Panc1 (cell line): ENCODE measurements around the gene LMCD1.

ENCODE experiments used
- POLR2AphosphoS5 ChIP-seq: IDR thresholded peaks from 2 replicates; pipeline ENCODE4 v1.6.1; 2012; ENCODE audit warnings: mild to moderate bottlenecking, low read depth, low read length, moderate library complexity
- SIN3A ChIP-seq: IDR thresholded peaks from 2 replicates; pipeline ENCODE4 v1.6.1; 2012; ENCODE audit warnings: low read depth, mild to moderate bottlenecking, low read length, moderate library complexity, borderline replicate concordance; ENCODE audit not compliant: insufficient read depth
- TCF7L2 ChIP-seq: IDR thresholded peaks from 2 replicates; pipeline ENCODE4 v1.6.1; 2011; ENCODE audit warnings: mild to moderate bottlenecking, low read depth, low read length, inconsistent platforms
- TF ChIP-seq, protein P1 (sequence below): fragments of 450-650 bp; IDR thresholded peaks from 2 replicates; pipeline ENCODE4 v1.5.1; 2017; ENCODE audit warnings: mild to moderate bottlenecking
- TF ChIP-seq, protein P2 (sequence below), 2 experiments: IDR thresholded peaks; 2 replicates each; pipeline ENCODE4 v1.6.1; 2011 to 2012; ENCODE audit warnings: low read depth in 2 of 2, control low read depth in 1 of 2, low read length in 1 of 2, mild to moderate bottlenecking in 1 of 2, moderate library complexity in 1 of 2; ENCODE audit not compliant: insufficient read depth in 1 of 2

DNA sequence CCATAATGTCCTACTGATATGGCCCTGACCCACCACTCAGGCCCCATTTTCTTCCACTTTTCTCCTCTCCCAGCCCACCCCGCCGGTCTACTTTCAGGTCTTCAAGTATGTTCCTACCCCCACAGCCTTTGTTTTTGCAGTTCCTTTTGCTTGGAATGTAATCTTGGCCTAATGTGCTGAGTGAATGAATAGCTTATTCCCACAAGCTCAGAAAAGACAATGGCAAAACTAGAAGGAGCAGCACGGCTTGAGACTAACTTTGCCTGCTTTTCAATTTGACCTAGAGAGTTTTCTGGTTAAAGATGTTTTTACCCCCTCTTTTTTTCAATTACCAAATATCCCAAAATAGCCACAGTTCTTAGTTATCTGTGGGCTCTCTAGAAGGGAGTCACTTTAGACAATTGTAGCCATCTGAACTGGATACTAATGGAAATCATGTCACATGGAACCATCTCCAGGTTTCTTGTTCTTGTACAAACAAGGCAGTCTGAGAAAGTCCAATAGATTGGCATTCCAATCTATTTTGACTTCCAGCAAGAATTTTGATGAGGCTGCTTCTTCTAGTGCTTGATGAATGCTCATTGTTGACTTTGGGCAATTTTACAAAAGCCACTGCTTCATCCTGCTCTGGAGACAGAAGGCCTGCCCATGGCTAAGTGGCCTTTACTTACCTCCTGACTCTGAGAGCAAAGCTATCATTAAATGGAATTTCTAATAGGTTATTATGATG is 16.3 kb upstream of the LMCD1 start:
- TF ChIP-seq, protein P1, sequence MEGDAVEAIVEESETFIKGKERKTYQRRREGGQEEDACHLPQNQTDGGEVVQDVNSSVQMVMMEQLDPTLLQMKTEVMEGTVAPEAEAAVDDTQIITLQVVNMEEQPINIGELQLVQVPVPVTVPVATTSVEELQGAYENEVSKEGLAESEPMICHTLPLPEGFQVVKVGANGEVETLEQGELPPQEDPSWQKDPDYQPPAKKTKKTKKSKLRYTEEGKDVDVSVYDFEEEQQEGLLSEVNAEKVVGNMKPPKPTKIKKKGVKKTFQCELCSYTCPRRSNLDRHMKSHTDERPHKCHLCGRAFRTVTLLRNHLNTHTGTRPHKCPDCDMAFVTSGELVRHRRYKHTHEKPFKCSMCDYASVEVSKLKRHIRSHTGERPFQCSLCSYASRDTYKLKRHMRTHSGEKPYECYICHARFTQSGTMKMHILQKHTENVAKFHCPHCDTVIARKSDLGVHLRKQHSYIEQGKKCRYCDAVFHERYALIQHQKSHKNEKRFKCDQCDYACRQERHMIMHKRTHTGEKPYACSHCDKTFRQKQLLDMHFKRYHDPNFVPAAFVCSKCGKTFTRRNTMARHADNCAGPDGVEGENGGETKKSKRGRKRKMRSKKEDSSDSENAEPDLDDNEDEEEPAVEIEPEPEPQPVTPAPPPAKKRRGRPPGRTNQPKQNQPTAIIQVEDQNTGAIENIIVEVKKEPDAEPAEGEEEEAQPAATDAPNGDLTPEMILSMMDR, result no peak
- TF ChIP-seq TCF7L2 (no peak), POLR2AphosphoS5 (no peak), SIN3A (no peak)
- TF ChIP-seq, protein P2, sequence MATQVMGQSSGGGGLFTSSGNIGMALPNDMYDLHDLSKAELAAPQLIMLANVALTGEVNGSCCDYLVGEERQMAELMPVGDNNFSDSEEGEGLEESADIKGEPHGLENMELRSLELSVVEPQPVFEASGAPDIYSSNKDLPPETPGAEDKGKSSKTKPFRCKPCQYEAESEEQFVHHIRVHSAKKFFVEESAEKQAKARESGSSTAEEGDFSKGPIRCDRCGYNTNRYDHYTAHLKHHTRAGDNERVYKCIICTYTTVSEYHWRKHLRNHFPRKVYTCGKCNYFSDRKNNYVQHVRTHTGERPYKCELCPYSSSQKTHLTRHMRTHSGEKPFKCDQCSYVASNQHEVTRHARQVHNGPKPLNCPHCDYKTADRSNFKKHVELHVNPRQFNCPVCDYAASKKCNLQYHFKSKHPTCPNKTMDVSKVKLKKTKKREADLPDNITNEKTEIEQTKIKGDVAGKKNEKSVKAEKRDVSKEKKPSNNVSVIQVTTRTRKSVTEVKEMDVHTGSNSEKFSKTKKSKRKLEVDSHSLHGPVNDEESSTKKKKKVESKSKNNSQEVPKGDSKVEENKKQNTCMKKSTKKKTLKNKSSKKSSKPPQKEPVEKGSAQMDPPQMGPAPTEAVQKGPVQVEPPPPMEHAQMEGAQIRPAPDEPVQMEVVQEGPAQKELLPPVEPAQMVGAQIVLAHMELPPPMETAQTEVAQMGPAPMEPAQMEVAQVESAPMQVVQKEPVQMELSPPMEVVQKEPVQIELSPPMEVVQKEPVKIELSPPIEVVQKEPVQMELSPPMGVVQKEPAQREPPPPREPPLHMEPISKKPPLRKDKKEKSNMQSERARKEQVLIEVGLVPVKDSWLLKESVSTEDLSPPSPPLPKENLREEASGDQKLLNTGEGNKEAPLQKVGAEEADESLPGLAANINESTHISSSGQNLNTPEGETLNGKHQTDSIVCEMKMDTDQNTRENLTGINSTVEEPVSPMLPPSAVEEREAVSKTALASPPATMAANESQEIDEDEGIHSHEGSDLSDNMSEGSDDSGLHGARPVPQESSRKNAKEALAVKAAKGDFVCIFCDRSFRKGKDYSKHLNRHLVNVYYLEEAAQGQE (IDR thresholded peaks at IDR 0.05; ENCODE audit: insufficient read depth in 1 of 2, low read depth in 2 of 2, low read length in 1 of 2), result no peak
